ENCODE results near the gene LPIN1. TPM values are rescaled to one million over a fixed set of nuclear protein-coding genes. Genes with fewer than 3 reads are reported as not detected.

Gene LPIN1
- total RNA-seq, 1 donor from 2014 or later = 23.4 TPM

- H3K36me3 ChIP-seq (ENCODE audit: insufficient read depth, low read length) = no peaks in the 10 kb centered on the region
- no peak overlapping the region for H3K27ac ChIP-seq (ENCODE audit: low read depth, low read length)
- Mint-ChIP-seq H3K27ac (ENCODE audit: unreplicated experiment) (no peak overlapping the region), H3K27me3 (ENCODE audit: low read depth, unreplicated experiment) (peaks cover 39% of the 10 kb centered on the region), H3K4me3 (ENCODE audit: unreplicated experiment) (no peak overlapping the region), H3K9me3 (ENCODE audit: unreplicated experiment) (no peaks in the 10 kb centered on the region), H3K36me3 (ENCODE audit: low read depth, unreplicated experiment) (peaks cover 2% of the 10 kb centered on the region), H3K4me1 (ENCODE audit: low read depth, unreplicated experiment) (peaks cover 4% of the 10 kb centered on the region)
- no peak overlapping the region for H3K4me3 ChIP-seq (ENCODE audit: insufficient read depth, low read depth, low read length)
- FAIRE-seq (no peak), DNase-seq (ENCODE audit: low read depth) (no peak)
- H3K9ac ChIP-seq (ENCODE audit: low read length) = no peak overlapping the region
- H2AFZ ChIP-seq (ENCODE audit: low read depth, low read length) = no peak overlapping the region
- H3K4me2 ChIP-seq (ENCODE audit: low read length) = no peak overlapping the region
- TF ChIP-seq CTCF (IDR thresholded peaks at IDR 0.05; ENCODE audit: insufficient read depth, low read depth, low read length) (no peak), EZH2 (IDR thresholded peaks at IDR 0.05; ENCODE audit: insufficient read depth, low read length) (no peak)
- no peaks in the 10 kb centered on the region for H4K20me1 ChIP-seq (ENCODE audit: insufficient read depth, low read length)
- peaks cover 10% of the 10 kb centered on the region for H3K27me3 ChIP-seq (ENCODE audit: insufficient read depth, low read length)
- peaks cover 14% of the 10 kb centered on the region for H3K4me1 ChIP-seq (ENCODE audit: insufficient read depth, low read length)
- H3K9me3 ChIP-seq (ENCODE audit: insufficient read depth, low read depth, low read length) = no peaks in the 10 kb centered on the region
- H3K79me2 ChIP-seq (ENCODE audit: insufficient read depth, low read length) = no peaks in the 10 kb centered on the region
These were observed 32.6 kb upstream of the LPIN1 start for GRCh38 chr2:11713815-11714214.

DNA sequence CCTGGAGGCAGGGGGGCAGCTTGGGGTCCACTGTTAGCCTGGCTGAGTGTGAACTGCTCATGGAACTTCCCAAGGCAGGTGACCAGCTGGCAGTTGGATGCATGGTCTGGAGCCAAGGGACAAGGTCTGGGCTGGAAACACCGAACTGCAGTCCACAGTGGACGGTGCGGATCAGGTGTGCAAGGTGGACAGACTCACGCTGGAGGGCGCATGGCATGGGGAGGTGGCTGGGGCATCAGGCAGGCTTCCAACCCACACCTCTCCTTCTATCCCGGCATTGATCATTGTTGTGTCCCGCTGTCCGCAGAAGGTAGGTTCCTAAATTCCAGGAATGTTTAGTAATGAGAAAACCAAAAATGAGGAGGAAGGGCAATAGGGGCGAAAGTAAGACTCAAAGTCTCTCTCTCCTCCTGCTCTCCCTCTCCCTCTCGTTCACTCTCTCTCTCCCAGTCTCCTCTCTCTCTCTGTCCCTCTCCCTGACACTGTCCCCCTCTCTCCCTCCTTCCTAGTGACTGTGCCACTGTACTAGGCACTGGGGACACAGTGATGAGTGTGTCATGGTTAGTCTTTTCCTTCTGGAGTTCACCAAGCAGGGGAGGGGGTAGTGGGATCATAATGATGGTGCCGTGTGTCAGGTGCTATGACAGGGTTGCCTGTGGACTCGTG is 30.3 kb upstream of the LPIN1 start:
- no peaks in the 10 kb centered on the region for H3K9me3 ChIP-seq (ENCODE audit: insufficient read depth, low read depth, low read length)
- no peak overlapping the region for H3K9ac ChIP-seq (ENCODE audit: low read length)
- H3K4me1 ChIP-seq (ENCODE audit: insufficient read depth, low read length) = no peaks in the 10 kb centered on the region
- TF ChIP-seq CTCF (IDR thresholded peaks at IDR 0.05; ENCODE audit: insufficient read depth, low read depth, low read length) (no peak), EZH2 (IDR thresholded peaks at IDR 0.05; ENCODE audit: insufficient read depth, low read length) (no peak)
- no peaks in the 10 kb centered on the region for H3K36me3 ChIP-seq (ENCODE audit: insufficient read depth, low read length)
- FAIRE-seq = no peak
- H3K27me3 Mint-ChIP-seq (ENCODE audit: low read depth, unreplicated experiment) = peaks cover 49% of the 10 kb centered on the region
- no peak for DNase-seq (ENCODE audit: low read depth)
- no peak overlapping the region for H2AFZ ChIP-seq (ENCODE audit: low read depth, low read length)
- peaks cover 27% of the 10 kb centered on the region for H3K27me3 ChIP-seq (ENCODE audit: insufficient read depth, low read length)
- H3K27ac ChIP-seq (ENCODE audit: low read depth, low read length) = no peak overlapping the region
- H3K79me2 ChIP-seq (ENCODE audit: insufficient read depth, low read length) = no peaks in the 10 kb centered on the region
- peaks cover 2% of the 10 kb centered on the region for H3K36me3 Mint-ChIP-seq (ENCODE audit: low read depth, unreplicated experiment)
- no peaks in the 10 kb centered on the region for H3K4me1 Mint-ChIP-seq (ENCODE audit: low read depth, unreplicated experiment)
- H3K4me2 ChIP-seq (ENCODE audit: low read length) = no peak overlapping the region
- H3K27ac Mint-ChIP-seq (ENCODE audit: unreplicated experiment) = no peak overlapping the region
- H4K20me1 ChIP-seq (ENCODE audit: insufficient read depth, low read length) = no peaks in the 10 kb centered on the region
- peaks cover 5% of the 10 kb centered on the region for H3K9me3 Mint-ChIP-seq (ENCODE audit: unreplicated experiment)
- no peak overlapping the region for H3K4me3 Mint-ChIP-seq (ENCODE audit: unreplicated experiment)
- H3K4me3 ChIP-seq (ENCODE audit: insufficient read depth, low read depth, low read length) = no peak overlapping the region

DNA sequence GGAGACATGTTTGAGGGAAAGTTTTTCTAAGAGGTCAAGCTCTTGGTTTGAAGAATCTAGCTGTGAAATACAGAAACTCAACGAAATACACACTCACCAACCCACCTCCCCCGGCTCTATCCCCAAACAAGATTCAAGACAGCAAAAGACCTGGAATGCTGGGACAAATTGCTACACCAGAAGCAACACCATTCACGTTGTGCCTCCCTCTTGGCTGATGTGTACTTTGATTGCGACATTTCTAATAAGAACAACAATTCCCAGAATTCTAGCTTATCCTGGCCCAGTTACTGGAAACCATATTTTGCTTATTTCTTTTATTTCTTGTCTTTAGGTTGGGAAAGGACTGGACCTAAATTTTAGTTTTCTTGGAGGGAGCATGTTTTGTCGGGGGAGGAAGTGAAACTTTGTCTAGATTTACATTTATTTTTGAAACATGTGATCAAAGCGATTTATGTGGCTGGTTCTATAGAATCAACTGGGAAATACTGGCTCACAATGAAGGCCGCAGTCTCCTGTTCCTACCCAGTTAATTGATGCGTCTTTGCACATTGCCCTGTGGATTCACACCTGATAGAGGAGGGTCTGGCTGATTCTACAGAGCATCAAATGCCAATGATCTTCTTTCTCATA is 29.6 kb upstream of the LPIN1 start:
- Mint-ChIP-seq H3K27ac (ENCODE audit: unreplicated experiment) (no peak overlapping the region), H3K9me3 (ENCODE audit: unreplicated experiment) (peaks cover 5% of the 10 kb centered on the region), H3K27me3 (ENCODE audit: low read depth, unreplicated experiment) (peaks cover 55% of the 10 kb centered on the region), H3K4me3 (ENCODE audit: unreplicated experiment) (no peak overlapping the region), H3K36me3 (ENCODE audit: low read depth, unreplicated experiment) (peaks cover 2% of the 10 kb centered on the region), H3K4me1 (ENCODE audit: low read depth, unreplicated experiment) (no peaks in the 10 kb centered on the region)
- no peak for FAIRE-seq
- no peaks in the 10 kb centered on the region for H3K36me3 ChIP-seq (ENCODE audit: insufficient read depth, low read length)
- no peak overlapping the region for H3K27ac ChIP-seq (ENCODE audit: low read depth, low read length)
- no peak overlapping the region for H3K4me2 ChIP-seq (ENCODE audit: low read length)
- TF ChIP-seq CTCF (IDR thresholded peaks at IDR 0.05; ENCODE audit: insufficient read depth, low read depth, low read length) = no peak
- no peak for TF ChIP-seq EZH2 (IDR thresholded peaks at IDR 0.05; ENCODE audit: insufficient read depth, low read length)
- H4K20me1 ChIP-seq (ENCODE audit: insufficient read depth, low read length) = no peaks in the 10 kb centered on the region
- H3K9ac ChIP-seq (ENCODE audit: low read length) = no peak overlapping the region
- H3K9me3 ChIP-seq (ENCODE audit: insufficient read depth, low read depth, low read length) = no peaks in the 10 kb centered on the region
- no peak overlapping the region for H3K4me3 ChIP-seq (ENCODE audit: insufficient read depth, low read depth, low read length)
- no peak for DNase-seq (ENCODE audit: low read depth)
- no peaks in the 10 kb centered on the region for H3K79me2 ChIP-seq (ENCODE audit: insufficient read depth, low read length)
- H3K27me3 ChIP-seq (ENCODE audit: insufficient read depth, low read length) = peaks cover 28% of the 10 kb centered on the region
- H3K4me1 ChIP-seq (ENCODE audit: insufficient read depth, low read length) = no peaks in the 10 kb centered on the region
- H2AFZ ChIP-seq (ENCODE audit: low read depth, low read length) = no peak overlapping the region
